GM12878 (cell line): Measurements from ENCODE around the gene GUCA1A. TPM values are rescaled to one million over a fixed set of nuclear protein-coding genes. Genes with fewer than 3 reads are reported as not detected.
"Not testable (repeated sequence)": the region's sequence is repeated elsewhere in the genome, so short reads cannot be mapped to it uniquely, and the experiment has no call there.

Experiments used
- ATAC-seq: fragments of 200-7000 bp; cut with Tn5 transposase; 3 replicates; pipeline ENCODE4 v1.9.1; 2020; ENCODE audit warnings: mild to moderate bottlenecking, moderate library complexity
- BruUV-seq: library from RNA; stranded (reverse); fragments of 400-500 nt; replicated peaks from 2 replicates; lab custom pipeline; 2021; lab: Mats Ljungman, UMichigan
- CTCF ChIA-PET: fragments of 300-600 bp; sonication (Branson Sonifier 250); formaldehyde crosslinking; extraction: SDS; loops from one replicate; lab custom pipeline; 2021; ENCODE audit warnings: inconsistent platforms; lab: Yijun Ruan, JAX
- POLR2A ChIA-PET: fragments of 350-600 bp; formaldehyde crosslinking; extraction: SDS; loops from one replicate; lab custom pipeline; 2021; ENCODE audit warnings: inconsistent platforms; lab: Charles Lee
- RAD21 ChIA-PET: fragments of 300-600 bp; sonication (Branson Sonifier 250); formaldehyde crosslinking; loops from one replicate; lab custom pipeline; 2023; ENCODE audit warnings: antibody characterized with exemption; ENCODE audit not compliant: unreplicated experiment; lab: Charles Lee
- SMC1A ChIA-PET: fragments of 300-600 bp; sonication (Branson Sonifier 250); formaldehyde crosslinking; loops from one replicate; lab custom pipeline; 2023; ENCODE audit not compliant: unreplicated experiment, uncharacterized antibody; lab: Charles Lee
- DNase-seq: peaks from one replicate; pipeline ENCODE4 v3.0.0-alpha.2; 2011; ENCODE audit warnings: low read depth, low spot score
- FAIRE-seq: peaks from 3 replicates; lab custom pipeline; 2011; peaks lifted over from hg19 to GRCh38; lab: Jason Lieb, UNC
- H2AFZ ChIP-seq: 2 replicates; pipeline ENCODE4 v1.6.0; 2011; ENCODE audit warnings: low read depth, low read length, control low read depth; ENCODE audit not compliant: control insufficient read depth
- H3K27ac ChIP-seq: 2 replicates; pipeline ENCODE4 v1.5.1; 2011; ENCODE audit warnings: control low read depth; ENCODE audit not compliant: control insufficient read depth, insufficient read depth
- H3K27me3 ChIP-seq, 2 experiments: replicated peaks in 1 of 2; 2 replicates each; pipeline versions ENCODE4 v1.6.0 to v1.6.1; 2011; ENCODE audit warnings: low read length in 1 of 2; ENCODE audit not compliant: control insufficient read depth in 2 of 2, insufficient read depth in 2 of 2
- H3K36me3 ChIP-seq, 2 experiments: 2 replicates each; pipeline ENCODE4 v1.5.1; 2011; ENCODE audit warnings: low read length in 1 of 2; ENCODE audit not compliant: control insufficient read depth in 2 of 2, insufficient read depth in 2 of 2
- H3K4me1 ChIP-seq: 2 replicates; pipeline ENCODE4 v1.6.1; 2011; ENCODE audit warnings: mild to moderate bottlenecking, low read length, moderate library complexity, mixed read lengths; ENCODE audit not compliant: control insufficient read depth, insufficient read depth
- H3K4me2 ChIP-seq: 2 replicates; pipeline ENCODE4 v1.6.0; 2011; ENCODE audit warnings: control low read depth; ENCODE audit not compliant: control insufficient read depth, insufficient read depth
- H3K4me3 ChIP-seq: fragments of 200-600 bp; sonication (generic); 2 replicates; pipeline ENCODE4 v1.5.1; 2016
- H3K79me2 ChIP-seq: 2 replicates; pipeline ENCODE4 v1.6.0; 2011; ENCODE audit warnings: low read length; ENCODE audit not compliant: control insufficient read depth, insufficient read depth
- H3K9ac ChIP-seq: 2 replicates; pipeline ENCODE4 v1.8.0; 2011; ENCODE audit warnings: low read length, control low read depth, mixed read lengths; ENCODE audit not compliant: control insufficient read depth, insufficient read depth
- H3K9me3 ChIP-seq: replicated peaks from 3 replicates; pipeline ENCODE4 v1.5.1; 2011; ENCODE audit warnings: mild to moderate bottlenecking, low read length; ENCODE audit not compliant: control insufficient read depth, insufficient read depth
- H4K20me1 ChIP-seq: 2 replicates; pipeline ENCODE4 v1.6.0; 2011; ENCODE audit not compliant: control insufficient read depth, insufficient read depth
- BRCA1 ChIP-seq: IDR thresholded peaks from 2 replicates; pipeline ENCODE4 v1.6.1; 2011; ENCODE audit warnings: low read depth, low read length, improper control_type of control experiment
- GABPA ChIP-seq: IDR thresholded peaks from 2 replicates; pipeline ENCODE4 v1.6.1; 2014; ENCODE audit warnings: antibody characterized with exemption, low read depth, mild to moderate bottlenecking, inconsistent platforms
- ZSCAN29 ChIP-seq: fragments of 450-650 bp; IDR thresholded peaks from 2 replicates; pipeline ENCODE4 v1.6.1; 2017; ENCODE audit warnings: mild to moderate bottlenecking, moderate library complexity
- WGBS: methylation state at CpG from one replicate; pipeline ENCODE4 v1.1.6; 2016; ENCODE audit warnings: low lambda C conversion rate; ENCODE audit not compliant: insufficient replicate concordance, insufficient coverage; ENCODE audit errors: missing lambda C conversion rate; 5-methylcytosine and 5-hydroxymethylcytosine counted together
- in situ Hi-C: fragments of 300-500 bp; cut with MboI; formaldehyde crosslinking; loops from 9 replicates; pipeline ENCODE4 v1.14.3; 2018; ENCODE audit warnings: mixed read lengths
- intact Hi-C: fragments of 100-400 bp; cut with micrococcal nuclease; formaldehyde crosslinking; loops from one replicate; pipeline ENCODE4 v1.14.2; 2022; ENCODE audit not compliant: unreplicated experiment
- polyA plus RNA-seq, 11 experiments: library from polyadenylated mRNA; depleted of rRNA in 4 of 11; unstranded in 6 of 11; stranded (reverse) in 5 of 11; fragments of >200 nt; fragmentation: Nextera tagmentation in 4 of 11; fragmentation: Illumina TruSeq in 1 of 11; extraction: Ambion mirVana in 4 of 11; extraction: Trizol in 1 of 11; gene quantifications; 1 replicate in 1 of 11; 2 replicates in 10 of 11; pipeline versions ENCODE4 v1.2.1 to v1.2.3, GENCODE V29; 2011 to 2016; ENCODE audit warnings: inconsistent platforms in 2 of 11, missing spikeins in 2 of 11, low read depth in 1 of 11
- total RNA-seq, 4 experiments: library from RNA; depleted of rRNA in 3 of 4; stranded (reverse); fragments of >200 nt in 3 of 4; fragmentation: Illumina TruSeq in 1 of 4; extraction: Trizol in 1 of 4; gene quantifications; 2 replicates each; pipeline versions ENCODE4 v1.2.1 to v1.2.3, GENCODE V29; 2013 to 2021
- TF ChIP-seq, protein P1 (sequence below): IDR thresholded peaks from 2 replicates; pipeline ENCODE4 v1.6.1; 2012; ENCODE audit warnings: mild to moderate bottlenecking, low read depth, low read length

GUCA1A gene
- total and polyA plus RNA-seq, 10 of the 15 experiments (the other 5 are each of a cell fraction or from before 2014, with no cell fraction given), result not detected

DNA sequence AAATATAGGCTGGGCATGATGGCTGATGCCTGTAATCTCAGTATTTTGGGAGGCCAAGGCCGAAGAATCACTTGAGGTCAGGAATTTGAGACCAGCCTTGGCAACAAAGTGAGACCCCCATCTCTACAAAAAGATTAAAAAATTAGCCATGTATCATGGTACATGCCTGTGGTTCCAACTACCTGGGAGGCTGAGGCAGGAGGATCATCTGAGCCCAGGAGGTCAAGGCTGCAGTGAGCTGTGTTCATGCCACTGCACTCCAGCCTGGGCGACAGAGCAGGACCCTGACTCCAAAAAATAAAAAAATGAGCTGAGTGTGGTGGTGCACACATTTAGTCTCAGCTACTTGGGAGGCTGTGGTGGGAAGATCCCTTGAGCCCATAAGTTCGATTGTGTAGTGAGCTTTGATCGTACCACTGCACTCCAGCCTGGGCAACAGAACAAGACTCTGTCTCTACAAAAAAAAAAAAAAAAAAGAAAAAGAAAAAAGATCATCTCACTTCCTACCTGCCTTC, 31.7 kb downstream of the GUCA1A start (continued):
- TF ChIP-seq, protein P1, sequence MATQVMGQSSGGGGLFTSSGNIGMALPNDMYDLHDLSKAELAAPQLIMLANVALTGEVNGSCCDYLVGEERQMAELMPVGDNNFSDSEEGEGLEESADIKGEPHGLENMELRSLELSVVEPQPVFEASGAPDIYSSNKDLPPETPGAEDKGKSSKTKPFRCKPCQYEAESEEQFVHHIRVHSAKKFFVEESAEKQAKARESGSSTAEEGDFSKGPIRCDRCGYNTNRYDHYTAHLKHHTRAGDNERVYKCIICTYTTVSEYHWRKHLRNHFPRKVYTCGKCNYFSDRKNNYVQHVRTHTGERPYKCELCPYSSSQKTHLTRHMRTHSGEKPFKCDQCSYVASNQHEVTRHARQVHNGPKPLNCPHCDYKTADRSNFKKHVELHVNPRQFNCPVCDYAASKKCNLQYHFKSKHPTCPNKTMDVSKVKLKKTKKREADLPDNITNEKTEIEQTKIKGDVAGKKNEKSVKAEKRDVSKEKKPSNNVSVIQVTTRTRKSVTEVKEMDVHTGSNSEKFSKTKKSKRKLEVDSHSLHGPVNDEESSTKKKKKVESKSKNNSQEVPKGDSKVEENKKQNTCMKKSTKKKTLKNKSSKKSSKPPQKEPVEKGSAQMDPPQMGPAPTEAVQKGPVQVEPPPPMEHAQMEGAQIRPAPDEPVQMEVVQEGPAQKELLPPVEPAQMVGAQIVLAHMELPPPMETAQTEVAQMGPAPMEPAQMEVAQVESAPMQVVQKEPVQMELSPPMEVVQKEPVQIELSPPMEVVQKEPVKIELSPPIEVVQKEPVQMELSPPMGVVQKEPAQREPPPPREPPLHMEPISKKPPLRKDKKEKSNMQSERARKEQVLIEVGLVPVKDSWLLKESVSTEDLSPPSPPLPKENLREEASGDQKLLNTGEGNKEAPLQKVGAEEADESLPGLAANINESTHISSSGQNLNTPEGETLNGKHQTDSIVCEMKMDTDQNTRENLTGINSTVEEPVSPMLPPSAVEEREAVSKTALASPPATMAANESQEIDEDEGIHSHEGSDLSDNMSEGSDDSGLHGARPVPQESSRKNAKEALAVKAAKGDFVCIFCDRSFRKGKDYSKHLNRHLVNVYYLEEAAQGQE, result no peak
- no peak for TF ChIP-seq GABPA
- TF ChIP-seq ZSCAN29, result no peak
- no peak for TF ChIP-seq BRCA1

DNA sequence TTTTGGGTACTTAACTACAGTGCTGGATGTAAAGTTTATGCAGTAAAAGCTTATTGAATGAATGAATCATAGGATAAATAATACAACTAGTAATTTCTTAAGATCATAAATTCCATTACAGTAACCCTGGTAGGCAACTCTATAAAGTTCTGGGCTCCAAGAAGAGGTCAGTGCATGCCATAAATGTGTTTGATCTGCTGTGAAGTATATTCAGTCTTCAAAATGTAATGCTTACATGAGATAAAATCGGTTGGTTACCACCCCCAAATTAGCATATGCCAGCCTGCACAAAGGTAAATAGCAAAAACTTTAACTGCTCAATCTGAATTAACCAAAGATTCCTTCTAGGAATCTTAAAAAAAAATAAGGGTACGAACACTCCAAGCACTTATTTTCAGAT, 34.4 kb downstream of the GUCA1A start:
- intact Hi-C loops, H4K20me1 ChIP-seq, FAIRE-seq, H3K4me2 ChIP-seq, H3K27ac ChIP-seq, ATAC-seq, H3K9me3 ChIP-seq, H3K9ac ChIP-seq, H2AFZ ChIP-seq, SMC1A ChIA-PET, in situ Hi-C loops, RAD21 ChIA-PET, DNase-seq, POLR2A ChIA-PET, H3K27me3 ChIP-seq, H3K4me3 ChIP-seq, H3K79me2 ChIP-seq: not testable (repeated sequence)
- CTCF ChIA-PET, result interaction anchor here (1.4 kb wide), 1 partner anchor 8 kb away, joined by 3 read pairs; no protein-coding TSS in a partner anchor
- WGBS, result 57% methylated on average over 2 of the region's 2 CpGs
- BruUV-seq, result TSS peak; percentile 46
- Histone ChIP-seq H3K36me3 (peaks cover 5 to 35% of the 10 kb centered on the region in 2 experiments), H3K4me1 (peaks cover 15% of the 10 kb centered on the region)
